Dedifferentiated amniotic fluid mesenchymal stem cell (primary cell): ENCODE measurements around the gene MTG2.

Source experiments
- DNase-seq: peaks from one replicate; pipeline ENCODE4 v3.0.0-alpha.2; 2016; ENCODE audit errors: extremely low spot score

MTG2 gene

GRCh38 chr20:62232770-62233645, 50.2 kb downstream of the MTG2 start:
- DNase-seq: no peak

GRCh38 chr20:62233684-62234083, 50.9 kb downstream of the MTG2 start:
- no peak for DNase-seq

GRCh38 chr20:62234339-62234738, 51.5 kb downstream of the MTG2 start:
- DNase-seq: no peak

- DNase-seq: no peak
Measured at GRCh38 chr20:62235001-62235776, 52.4 kb downstream of the MTG2 start.

- DNase-seq: no peak
Measured at GRCh38 chr20:62235777-62236157, 52.9 kb downstream of the MTG2 start.

GRCh38 chr20:62236200-62236599, 53.4 kb downstream of the MTG2 start:
- DNase-seq: no peak

- no peak for DNase-seq
Measured at GRCh38 chr20:62236766-62237513, 54.1 kb downstream of the MTG2 start.

- no peak for DNase-seq
Measured at GRCh38 chr20:62237514-62237800, 54.6 kb downstream of the MTG2 start.

- DNase-seq: peak; percentile 95
Measured at GRCh38 chr20:62237801-62238568, 55.2 kb downstream of the MTG2 start, which contains the start of gene OSBPL2. OSBPL2 (plus strand) TSS chr20:62238521; CDS start chr20:62256185, 17,664 bp downstream.

GRCh38 chr20:62238569-62239277, 55.9 kb downstream of the MTG2 start:
- DNase-seq: no peak

- DNase-seq: no peak
Measured at GRCh38 chr20:62239278-62239879, 56.6 kb downstream of the MTG2 start.

GRCh38 chr20:62240020-62240685, 57.3 kb downstream of the MTG2 start:
- no peak for DNase-seq

- DNase-seq: no peak
Measured at GRCh38 chr20:62241506-62241905, 58.7 kb downstream of the MTG2 start.

GRCh38 chr20:62242176-62242575, 59.3 kb downstream of the MTG2 start:
- DNase-seq: no peak

- DNase-seq: no peak
Measured at GRCh38 chr20:62243106-62243505, 60.3 kb downstream of the MTG2 start.

GRCh38 chr20:62243906-62244515, 61.2 kb downstream of the MTG2 start:
- no peak for DNase-seq

- no peak for DNase-seq
Measured at GRCh38 chr20:62244644-62245108, 61.8 kb downstream of the MTG2 start.

- DNase-seq: no peak
Measured at GRCh38 chr20:62245911-62246280, 63.1 kb downstream of the MTG2 start.

GRCh38 chr20:62246431-62246830, 63.6 kb downstream of the MTG2 start:
- DNase-seq: no peak
